ENCODE data around the gene TENM4.

TENM4 gene

GRCh38 chr11:78952175-78952574 is 488.7 kb downstream of the TENM4 start:
- DNase-seq = no peak

DNA sequence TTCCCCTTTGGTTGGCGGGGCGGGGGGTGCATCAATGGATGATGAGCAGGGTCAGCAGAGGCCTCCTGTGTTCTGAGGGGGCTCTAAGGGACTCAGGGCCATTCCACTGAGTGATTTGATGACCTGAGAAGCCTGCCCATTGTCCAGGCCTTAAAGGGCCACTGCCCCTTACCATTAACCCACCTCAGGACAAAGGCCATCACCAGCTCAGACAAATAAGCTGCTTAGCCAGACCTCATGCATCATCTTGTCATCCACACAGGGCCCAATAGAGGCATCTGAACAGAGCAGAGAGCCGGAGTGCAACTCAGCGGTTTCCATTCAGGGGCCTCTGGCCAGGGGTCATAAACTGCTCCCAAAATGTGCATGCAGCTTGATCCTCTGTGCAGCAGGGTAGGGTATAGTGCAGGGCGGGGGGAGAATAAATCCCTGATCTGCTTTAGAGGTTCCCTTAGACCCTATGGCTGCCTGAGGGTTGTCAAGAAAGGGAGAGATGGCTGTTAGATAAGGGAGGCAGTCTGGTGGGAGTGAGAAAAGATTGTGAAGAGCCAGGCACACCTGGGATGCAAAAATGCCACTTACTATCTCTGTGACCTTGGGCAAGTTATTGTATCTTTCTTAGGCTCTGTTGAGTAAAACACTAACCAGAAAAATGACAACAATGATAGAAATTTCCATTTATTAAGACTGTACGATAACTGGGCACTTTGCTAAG is 490.7 kb downstream of the TENM4 start:
- DNase-seq = no peak

DNA sequence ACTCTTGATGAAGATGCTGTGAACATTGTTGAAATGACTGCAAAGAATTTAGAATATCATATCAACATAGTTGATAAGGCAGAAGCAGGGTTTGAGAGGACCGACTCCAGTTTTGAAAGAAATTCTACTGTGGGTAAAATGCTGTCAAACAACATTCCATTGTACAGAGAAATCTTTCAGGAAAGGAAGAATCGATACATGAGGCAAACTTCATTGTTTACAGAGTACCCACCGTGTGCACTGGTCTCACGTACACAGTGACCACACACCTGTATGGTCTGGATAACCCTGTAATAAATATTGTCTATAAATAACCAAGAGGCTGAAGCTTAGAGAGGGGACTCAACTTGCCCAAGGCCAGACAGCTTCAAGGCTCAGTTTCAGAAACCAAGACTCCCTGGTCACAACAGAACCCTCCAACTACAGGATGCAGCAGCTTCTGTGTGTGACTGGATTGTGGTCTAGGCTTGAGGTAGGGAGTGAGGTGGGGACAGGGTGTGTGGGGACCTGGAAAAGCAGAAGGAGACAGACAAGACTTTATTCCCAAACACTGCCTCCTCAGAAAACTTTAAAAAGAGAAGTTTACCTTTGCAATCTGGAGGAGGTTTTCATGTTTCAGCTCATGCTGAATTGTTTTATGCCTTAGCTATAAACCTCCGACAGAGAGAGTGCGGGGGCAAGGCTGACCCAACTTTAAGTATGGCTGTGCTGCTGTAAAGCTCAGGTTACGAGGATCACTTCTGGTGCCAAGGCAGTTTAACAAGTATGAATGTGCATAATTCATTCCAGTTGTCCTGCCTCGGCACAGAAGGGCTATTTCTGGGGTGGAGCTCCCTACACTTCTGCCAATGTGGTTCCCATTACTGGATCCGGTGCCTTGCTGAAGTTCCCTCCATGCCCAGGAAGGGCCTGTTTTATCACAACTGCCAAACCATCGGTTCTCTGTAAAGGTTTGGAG is 493.6 kb downstream of the TENM4 start:
- DNase-seq = no peak

DNA sequence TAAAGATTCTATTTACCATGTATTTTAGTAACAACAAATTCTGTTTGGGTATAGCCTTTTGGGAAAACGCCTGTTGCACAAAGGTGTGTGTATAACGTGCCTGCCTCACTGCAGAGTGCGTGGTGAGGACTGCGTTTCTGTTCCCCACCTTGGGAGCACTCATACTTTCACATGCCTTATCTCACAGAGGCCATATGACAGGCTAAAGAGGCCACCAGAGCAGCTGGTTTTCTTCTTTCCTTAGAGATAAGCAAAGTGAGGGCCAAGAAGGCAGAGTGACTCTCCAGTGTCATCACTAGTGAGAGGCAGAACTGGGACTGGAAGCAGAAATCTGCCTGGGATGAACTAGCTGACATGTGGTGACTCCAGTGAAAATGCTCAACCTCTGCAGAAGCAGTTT is 497.0 kb downstream of the TENM4 start:
- no peak for DNase-seq

DNA sequence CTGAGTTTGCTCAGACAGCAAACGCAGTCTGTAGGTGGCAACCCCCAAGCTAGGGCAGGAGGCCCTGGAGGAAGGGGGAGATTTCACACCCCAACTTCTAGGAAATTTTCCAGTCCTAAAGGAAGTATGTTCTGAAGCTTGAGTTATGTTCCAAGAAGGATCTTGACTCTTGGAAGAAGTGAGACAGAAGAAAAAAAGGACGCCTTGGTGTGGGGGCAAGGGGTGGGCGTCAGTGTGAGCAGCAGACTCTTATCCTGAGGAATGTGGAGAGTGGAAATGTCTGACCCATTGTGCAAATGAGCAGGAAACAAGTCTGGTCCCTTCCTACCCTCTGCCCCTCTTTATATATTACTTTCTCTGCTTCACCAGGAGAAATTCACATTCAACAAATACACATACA is 497.7 kb downstream of the TENM4 start:
- DNase-seq = no peak

DNA sequence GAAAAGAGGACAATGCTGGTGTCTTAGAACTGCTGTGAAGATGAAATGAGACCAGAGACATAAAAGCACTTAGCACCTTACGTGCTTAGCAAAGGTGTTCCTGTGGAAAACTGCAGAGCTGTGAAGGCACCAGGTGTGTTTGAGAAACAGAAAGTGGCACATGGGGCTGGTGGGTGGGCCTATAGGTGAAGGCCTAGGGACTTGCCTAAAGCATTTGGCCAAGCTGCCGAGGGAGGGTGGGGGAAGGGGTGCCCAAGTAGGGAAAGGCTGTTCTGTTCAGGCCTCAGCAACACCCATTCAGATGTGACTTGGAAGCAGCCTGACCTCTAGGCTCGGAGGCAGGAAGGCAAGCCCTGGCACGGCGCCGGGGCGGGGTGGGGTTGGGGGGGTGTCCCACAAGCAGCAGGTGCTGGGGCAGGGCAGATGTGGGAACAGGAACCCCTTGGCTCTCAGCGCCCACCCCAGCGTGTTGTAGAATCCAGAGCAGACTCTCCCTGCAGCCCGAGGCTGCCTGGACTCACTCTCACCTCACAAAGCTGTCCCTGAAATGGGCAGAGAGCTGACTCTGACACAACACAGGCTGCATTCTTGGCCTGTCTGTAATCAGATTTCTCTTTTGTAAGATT is 499.5 kb downstream of the TENM4 start:
- peak; percentile 27 for DNase-seq

DNA sequence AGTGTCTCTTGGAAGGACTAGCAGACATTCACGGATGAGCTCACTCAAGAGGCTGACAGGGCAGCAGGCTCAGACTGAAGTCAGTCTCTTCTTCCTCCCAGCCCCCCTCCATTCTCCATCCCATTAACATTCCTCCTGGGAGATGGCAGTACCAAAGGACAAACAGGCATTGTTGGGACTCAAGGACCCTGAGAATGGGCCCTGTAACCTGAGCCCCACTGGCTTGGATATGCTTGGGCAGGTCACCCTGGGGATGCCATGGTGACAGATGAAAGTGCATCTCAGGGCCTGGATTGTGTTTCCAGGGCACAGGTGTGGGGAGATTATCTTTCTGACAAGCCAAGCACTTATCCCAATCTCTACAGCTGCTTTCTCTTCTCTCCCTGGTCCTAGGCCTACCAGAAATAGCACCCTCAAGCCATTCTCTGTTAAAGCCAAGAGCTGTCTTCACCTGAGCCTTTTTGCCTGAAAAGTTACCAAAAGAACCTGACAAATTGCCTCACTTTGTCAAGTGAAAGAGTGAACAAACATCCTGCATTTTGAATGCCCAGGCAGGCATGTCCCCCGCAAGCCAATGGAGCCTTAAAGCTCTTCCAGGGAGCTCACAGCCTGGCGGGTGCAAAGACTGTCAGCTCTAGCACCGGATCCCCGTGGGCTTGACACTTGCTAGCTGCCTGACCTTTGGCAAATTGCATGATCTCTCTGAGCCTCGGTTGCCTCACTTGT is 500.2 kb downstream of the TENM4 start:
- DNase-seq = peak; percentile 96

GRCh38 chr11:78938971-78939370 is 501.9 kb downstream of the TENM4 start:
- no peak for DNase-seq

DNA sequence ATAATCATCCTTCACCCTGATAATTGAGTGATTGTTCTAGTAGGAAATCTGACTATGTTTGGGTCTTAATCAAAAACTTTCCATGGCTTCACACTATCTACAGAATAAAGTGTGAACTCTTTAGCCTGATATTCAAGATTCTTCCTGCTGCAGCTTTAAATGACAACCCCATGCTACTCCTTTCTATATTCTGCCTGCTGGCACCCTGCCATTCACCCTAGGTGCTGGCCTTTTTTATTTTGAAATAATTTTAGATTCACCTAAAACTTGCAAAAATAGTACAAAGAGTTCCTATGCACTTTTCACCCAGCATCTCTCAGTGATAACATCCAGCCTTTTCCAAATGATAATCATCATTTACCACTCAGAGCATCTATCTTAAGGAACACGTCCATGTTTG is 502.8 kb downstream of the TENM4 start:
- DNase-seq = no peak

DNA sequence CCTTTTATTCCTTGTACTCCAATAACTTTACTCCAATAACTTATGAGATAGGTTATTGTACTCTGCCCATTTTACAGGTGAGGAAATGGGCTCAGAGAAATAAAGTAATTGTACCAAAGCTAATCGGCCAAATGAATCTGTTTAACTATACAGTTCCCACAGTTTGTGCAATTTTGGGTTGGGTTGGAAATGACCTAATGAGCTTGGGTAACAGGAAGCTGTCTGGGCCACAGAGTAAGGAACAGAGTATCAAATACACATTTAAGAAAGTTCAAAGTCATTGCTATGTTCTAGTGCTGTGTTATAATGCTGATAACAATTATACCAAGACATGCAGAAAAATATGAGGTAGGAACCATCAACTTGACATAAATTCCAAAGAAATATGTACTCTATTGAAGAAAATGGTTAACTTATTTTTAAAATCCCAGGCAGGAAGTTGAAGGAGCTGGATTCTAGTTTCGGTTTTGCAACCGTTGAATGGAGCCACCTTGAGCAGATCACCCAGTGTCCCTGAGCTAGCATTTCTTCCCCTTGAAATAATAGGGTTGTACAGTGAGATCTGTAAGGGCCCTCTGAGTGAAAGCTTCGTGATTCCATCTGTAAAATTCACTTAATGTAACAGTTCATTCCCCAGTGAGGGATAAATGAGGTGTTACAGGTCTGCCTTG is 505.3 kb downstream of the TENM4 start:
- no peak for DNase-seq

DNA sequence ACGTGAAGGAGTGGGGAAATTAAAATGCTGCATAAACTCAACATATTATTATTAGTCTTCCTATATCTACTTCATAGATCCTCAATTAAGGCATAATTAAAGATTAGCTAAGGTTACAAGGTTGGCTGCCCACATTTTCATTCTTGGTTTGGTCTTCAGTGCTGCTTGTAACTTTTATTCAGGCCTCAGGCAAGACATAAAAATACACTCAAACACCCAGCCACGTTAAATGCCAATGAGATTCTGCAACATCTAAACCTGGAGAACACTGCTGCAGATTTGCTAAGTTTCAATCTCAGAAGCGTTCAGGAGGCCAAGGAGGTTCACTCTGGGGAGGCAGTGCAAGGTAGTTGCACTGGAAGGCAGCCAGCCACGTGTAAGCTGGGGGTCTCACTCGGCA is 507.5 kb downstream of the TENM4 start:
- no peak for DNase-seq

DNA sequence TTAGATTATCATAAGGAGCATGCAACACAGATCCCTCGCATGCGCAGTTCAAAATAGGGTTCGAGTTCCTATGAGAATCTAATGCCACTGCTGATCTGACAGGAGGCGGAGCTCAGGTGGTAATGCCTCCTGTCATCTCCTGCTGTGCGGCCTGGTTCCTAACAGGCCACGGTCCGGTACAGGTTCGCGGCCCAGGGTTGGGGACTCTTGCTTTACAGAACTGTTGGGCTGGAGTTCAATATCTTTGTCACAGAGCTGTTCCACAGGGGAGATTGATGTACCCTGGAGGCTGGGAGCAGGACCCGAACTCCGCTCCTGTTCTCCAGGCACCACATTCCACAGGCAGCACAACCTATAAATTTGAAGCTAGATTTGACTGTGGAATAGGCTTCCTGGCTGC is 508.1 kb downstream of the TENM4 start:
- no peak for DNase-seq

DNA sequence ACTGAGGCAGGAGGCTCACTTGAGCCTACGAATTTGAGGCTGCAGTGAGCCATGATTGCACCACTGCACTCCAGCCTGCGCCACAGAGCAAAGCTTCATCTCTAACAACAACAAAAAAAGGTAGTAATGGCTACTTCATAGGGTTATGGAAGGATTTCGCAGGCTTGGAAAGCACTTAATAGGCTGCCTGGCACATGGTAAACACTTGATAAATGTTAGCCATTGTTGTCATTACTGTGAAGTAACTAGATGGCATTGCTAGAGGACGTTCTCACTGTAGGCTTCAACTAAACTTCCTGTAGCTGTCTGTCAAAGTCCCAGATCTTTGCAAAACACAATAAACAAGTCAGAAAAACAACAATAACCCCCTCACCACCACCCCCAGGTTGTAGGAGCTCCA is 508.9 kb downstream of the TENM4 start:
- DNase-seq = no peak

- DNase-seq = no peak
Observed at GRCh38 chr11:78930810-78931523, 509.9 kb downstream of the TENM4 start.

DNA sequence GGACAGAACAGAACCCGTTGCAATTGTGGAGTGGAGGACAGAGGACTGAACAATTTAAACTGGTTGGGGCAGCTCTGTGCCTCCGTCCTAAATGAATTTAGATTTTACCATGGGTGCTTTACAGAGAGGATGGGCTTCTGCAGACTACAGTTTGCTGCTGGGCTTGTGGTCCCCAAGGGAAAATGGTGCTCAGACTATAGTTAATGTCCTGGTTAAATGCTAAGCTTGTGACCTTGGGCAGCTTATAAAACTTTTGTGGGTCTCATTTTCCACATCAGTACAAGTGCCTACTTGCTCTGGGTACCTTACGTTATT is 511.0 kb downstream of the TENM4 start:
- DNase-seq = no peak

DNA sequence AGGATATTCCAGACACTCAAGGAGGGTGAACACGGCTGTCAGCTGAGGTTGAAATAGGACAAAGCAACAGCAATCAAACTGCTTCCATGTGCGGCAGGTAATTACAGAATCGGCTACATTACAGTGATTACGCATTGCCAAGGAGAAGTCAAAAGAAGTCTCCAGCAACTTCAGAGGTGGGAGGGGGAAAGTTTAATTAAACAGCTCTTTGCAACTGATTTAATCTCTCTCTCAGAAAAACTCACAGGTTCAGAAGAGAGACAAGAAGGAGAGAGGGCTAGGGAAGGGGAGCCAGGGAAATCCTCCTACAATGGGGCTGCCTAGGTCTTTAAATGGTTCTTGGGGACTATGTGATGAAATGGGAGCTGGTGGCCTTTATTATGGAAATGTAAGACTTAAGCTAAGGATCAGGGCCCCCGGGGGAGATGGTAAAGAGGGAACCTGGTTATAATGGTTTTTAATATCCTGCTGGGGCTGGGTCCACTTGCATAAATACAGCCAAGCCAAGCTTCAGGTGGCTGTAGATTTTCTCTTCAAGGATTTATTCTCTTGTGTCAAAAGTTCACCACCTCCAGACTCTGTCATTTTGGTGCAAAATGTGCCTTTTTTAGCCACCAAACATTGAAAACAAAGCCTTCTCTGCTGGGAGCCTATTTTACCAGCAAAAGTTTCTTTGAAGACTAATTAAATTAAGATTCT is 511.5 kb downstream of the TENM4 start:
- no peak for DNase-seq

- no peak for DNase-seq
Observed at GRCh38 chr11:78927511-78927910, 513.3 kb downstream of the TENM4 start.

- no peak for DNase-seq
Observed at GRCh38 chr11:78926633-78927338, 514.0 kb downstream of the TENM4 start.

DNA sequence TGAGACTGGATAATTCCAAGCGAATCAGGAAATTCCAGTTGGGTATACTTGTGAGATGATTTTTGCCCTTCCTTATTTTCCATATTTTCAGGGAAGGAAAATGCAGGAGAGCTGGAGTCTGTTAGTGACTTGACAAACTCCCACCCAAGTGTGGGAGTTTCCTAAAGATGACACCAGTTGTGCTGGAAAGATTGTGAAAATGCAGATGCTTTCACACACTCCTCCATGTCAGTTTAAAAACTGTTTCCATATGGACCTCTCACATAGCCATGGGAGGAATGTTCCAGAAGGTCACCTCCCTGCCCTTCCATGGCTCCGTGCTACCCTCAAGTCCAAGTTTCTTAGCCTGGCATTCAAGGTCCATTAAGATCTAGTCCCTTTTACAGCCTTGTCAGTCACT is 515.4 kb downstream of the TENM4 start:
- DNase-seq = no peak

GRCh38 chr11:78922859-78923625 is 517.8 kb downstream of the TENM4 start:
- no peak for DNase-seq

Measured in NCI-H1092 (cell line).